GM06990 (cell line): ENCODE results near the gene CALML5.

Source experiments
- DNase-seq: peaks from one replicate; pipeline ENCODE4 v3.0.0-alpha.2; 2011; ENCODE audit not compliant: insufficient read length; ENCODE audit errors: extremely low read depth
- H3K27me3 ChIP-seq: replicated peaks from 2 replicates; pipeline ENCODE4 v1.6.0; 2011; ENCODE audit warnings: low read length; ENCODE audit not compliant: control insufficient read depth, insufficient read depth
- H3K36me3 ChIP-seq: 2 replicates; pipeline ENCODE4 v1.5.1; 2011; ENCODE audit warnings: low read length; ENCODE audit not compliant: control insufficient read depth, insufficient read depth
- H3K4me3 ChIP-seq: replicated peaks from 2 replicates; pipeline ENCODE4 v1.5.1; 2011; ENCODE audit warnings: low read depth, mild to moderate bottlenecking, control low read depth, low read length
- CTCF ChIP-seq: IDR thresholded peaks from 2 replicates; pipeline ENCODE4 v1.5.1; 2011; ENCODE audit warnings: low read length, control low read depth, mild to moderate bottlenecking, inconsistent platforms; ENCODE audit not compliant: insufficient read depth, poor library complexity, severe bottlenecking

The CALML5 gene

GRCh38 chr10:5470062-5470751, 29.2 kb downstream of the CALML5 start:
- no peaks in the 10 kb centered on the region for H3K36me3 ChIP-seq
- TF ChIP-seq CTCF: no peak
- H3K4me3 ChIP-seq: no peak overlapping the region
- peaks cover 2% of the 10 kb centered on the region for H3K27me3 ChIP-seq
- DNase-seq: no peak

- DNase-seq: no peak
- H3K4me3 ChIP-seq: no peak overlapping the region
- H3K27me3 ChIP-seq: peaks cover 2% of the 10 kb centered on the region
- TF ChIP-seq CTCF: no peak
- no peaks in the 10 kb centered on the region for H3K36me3 ChIP-seq
Observed at GRCh38 chr10:5469353-5470061, 29.9 kb downstream of the CALML5 start.

GRCh38 chr10:5468262-5469106, 30.9 kb downstream of the CALML5 start:
- no peaks in the 10 kb centered on the region for H3K36me3 ChIP-seq
- H3K27me3 ChIP-seq: peaks cover 2% of the 10 kb centered on the region
- DNase-seq: no peak
- H3K4me3 ChIP-seq: no peak overlapping the region
- no peak for TF ChIP-seq CTCF

- no peaks in the 10 kb centered on the region for H3K36me3 ChIP-seq
- peaks cover 2% of the 10 kb centered on the region for H3K27me3 ChIP-seq
- TF ChIP-seq CTCF: no peak
- H3K4me3 ChIP-seq: no peak overlapping the region
- DNase-seq: no peak
Observed at GRCh38 chr10:5467634-5468255, 31.6 kb downstream of the CALML5 start.

GRCh38 chr10:5467207-5467535, 32.2 kb downstream of the CALML5 start:
- TF ChIP-seq CTCF: no peak
- DNase-seq: no peak
- Histone ChIP-seq H3K4me3 (no peak overlapping the region), H3K36me3 (no peaks in the 10 kb centered on the region), H3K27me3 (peaks cover 2% of the 10 kb centered on the region)
